ENCODE results near the gene ZBTB7C.
A peak's percentile ranks its signal among the peaks of the same experiment; 100 is the strongest.

Gene ZBTB7C

GRCh38 chr18:48032876-48033789 is 376.1 kb downstream of the ZBTB7C start:
- FAIRE-seq (no peak), DNase-seq (ENCODE audit: insufficient read length, low spot score) (no peak)

DNA sequence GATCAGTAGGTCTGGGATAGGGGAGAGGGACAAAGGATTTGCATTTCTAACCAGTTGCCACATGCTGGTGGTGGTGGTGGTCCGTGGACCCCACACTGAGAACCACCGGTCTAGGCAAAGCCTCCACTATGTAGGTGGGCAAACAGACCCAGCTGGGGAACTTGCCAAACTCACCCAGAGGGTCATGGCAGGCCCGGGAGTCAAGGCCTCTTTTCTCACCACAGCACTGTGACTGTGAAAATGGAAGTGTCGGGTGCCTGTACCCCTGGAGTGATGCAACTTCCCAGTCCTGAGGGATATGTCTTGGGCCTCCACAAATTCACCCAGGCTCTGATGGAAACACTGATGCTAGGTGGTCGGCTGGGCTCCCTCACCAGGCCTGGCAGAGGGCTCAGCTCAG is 377.5 kb downstream of the ZBTB7C start:
- no peak for FAIRE-seq
- DNase-seq (ENCODE audit: insufficient read length, low spot score), result no peak

DNA sequence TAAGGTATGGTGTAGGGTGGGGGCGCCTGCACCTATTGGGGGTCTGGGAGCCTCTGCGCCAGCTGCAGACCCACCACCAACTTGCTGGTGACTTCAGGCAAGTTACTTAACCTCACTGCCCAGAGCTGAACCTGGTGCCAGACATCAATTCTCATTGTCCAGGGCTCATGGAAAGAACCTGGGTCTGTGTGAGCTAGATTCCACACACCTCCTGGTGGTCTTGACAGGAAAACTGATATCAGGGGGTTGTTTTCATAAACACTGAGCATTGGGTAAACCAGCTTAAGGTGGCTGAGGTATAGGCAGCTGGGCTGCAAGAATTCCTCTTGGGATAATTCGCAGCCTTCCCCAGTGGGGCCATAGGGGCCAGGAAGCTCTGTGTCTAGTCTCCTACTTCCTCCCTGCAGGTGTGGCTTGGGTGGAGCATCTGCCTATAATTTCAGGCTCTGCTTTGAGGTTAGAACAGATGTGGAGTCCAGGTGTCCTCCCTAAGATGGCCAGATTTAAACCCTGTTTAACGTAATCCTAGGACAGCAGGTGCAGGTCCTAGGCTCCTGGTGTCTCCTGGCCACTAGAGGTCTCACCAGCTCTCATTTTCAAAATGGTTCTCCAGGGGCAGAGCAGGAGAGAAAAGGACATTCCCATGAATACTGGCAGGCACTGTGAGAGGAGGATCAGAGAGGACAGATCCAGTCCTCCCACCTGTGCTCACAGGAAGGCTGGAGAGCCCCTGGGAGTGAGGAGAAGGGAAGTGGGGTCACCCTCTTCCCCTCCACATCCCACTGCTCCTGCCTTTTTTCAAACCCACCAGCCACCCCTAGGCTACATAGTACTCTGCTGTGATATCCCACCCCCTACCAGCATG is 378.3 kb downstream of the ZBTB7C start:
- FAIRE-seq, result no peak
- DNase-seq (ENCODE audit: insufficient read length, low spot score), result peak; percentile 72

GRCh38 chr18:48029296-48029986 is 379.7 kb downstream of the ZBTB7C start:
- FAIRE-seq (no peak), DNase-seq (ENCODE audit: insufficient read length, low spot score) (no peak)

GRCh38 chr18:48028696-48029095 is 380.5 kb downstream of the ZBTB7C start:
- FAIRE-seq, result no peak
- DNase-seq (ENCODE audit: insufficient read length, low spot score), result no peak

DNA sequence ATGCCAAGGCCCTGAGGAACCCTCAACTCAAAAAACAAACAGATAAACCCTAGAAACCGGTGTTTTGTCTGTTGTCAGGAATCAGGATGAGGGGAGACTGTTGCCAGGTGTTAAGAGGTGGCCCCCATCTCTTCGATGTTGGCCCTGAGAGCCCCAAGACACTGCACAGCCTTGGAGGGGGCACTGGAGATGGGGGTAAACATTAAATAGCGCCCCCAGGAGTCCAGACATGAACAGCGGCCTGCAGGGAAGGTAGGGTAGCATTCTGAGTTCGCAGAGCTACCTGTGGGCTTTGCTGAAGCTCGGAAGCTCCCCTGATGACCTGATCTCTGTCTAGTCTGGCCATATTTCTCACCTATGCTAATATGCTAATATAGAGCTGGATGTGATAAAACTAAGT is 381.1 kb downstream of the ZBTB7C start:
- no peak for FAIRE-seq

DNA sequence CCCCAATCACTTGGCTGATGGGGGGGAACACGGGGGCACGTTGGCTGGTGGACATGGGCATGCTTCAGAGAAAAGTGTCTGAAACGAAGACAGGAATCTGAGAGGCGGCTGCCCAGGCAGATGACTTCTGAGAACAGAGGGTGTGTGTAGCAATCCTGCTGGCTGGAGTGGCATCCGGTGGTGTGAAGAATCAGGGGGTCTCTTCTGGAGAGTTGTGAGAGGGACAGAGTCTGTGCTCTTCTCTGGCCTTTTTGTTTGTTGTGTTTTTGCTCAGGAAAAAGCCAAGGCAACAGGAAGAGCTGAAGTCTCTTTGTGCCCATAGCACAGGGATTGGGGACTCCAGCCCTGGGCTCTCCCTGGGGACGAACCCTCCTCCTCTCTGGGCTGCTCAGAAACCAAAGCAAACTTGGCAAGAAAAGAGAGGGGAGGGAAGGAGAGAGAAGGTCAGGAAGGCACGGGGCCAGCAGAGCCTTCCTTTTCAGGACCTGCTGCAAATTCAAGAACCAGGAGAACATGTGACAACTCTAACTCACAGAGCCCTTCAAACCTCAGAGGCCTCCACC is 381.7 kb downstream of the ZBTB7C start:
- no peak for FAIRE-seq
- no peak for DNase-seq (ENCODE audit: insufficient read length, low spot score)

More for the DNA sequence above, 381.1 kb downstream of the ZBTB7C start:
- DNase-seq (ENCODE audit: insufficient read length, low spot score), result no peak

DNA sequence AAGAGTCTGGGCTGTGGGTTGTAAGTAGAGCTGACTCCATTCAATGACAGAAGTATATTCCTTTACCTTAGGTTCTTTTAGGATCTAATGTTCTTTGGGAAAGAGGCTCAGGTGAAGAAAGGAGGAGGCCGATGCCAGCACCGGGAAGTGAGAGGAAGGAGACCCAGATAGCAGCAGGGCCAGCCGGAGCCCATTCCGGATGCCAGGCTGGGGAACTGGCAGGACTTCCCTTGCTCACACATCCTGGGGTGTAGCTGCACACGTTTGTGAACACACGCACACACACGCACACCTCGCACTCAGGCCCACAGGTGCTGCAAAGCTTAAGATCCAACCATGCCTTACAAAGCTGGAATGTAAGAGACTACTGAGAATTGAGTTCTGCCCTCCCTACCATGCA is 383.0 kb downstream of the ZBTB7C start:
- FAIRE-seq, result no peak

DNA sequence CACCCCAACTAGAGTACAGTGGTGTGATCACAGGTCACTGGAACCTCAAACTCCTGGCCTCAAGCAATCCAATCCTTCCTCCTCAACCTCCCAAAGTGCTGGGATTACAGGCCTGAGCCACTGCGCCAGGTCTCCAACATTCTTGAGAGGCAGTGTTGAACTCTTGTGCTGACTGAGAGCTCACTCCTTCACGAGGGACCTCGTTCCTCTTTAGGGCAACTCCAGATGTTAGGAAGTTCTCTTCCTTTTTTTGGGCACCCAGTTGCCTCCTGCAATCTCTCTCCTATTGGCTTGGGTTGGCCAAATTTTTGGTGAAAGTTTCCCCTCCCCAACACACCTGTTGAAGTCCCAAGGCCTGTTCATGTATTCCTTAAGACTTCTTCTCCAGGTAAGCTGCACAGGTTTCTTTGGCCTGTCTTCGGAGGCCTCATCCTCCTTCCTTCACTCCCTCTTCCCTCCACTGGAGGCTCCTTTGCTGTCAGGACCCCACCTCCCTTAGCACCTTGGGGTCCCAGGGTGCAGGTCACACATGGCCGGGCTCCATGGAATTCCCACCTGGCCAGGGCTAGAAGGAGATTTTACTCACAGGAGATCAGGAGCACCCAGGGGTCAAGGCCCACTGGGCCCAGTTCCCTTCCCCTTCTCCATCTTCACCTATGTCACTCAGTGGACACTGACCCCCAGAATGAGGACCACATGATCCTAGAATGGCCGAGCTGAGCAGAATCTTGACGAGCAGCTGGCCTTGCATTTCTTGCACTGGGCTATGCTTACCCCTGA is 384.1 kb downstream of the ZBTB7C start:
- no peak for DNase-seq (ENCODE audit: insufficient read length, low spot score)
- no peak for FAIRE-seq

More for the DNA sequence above, 383.0 kb downstream of the ZBTB7C start:
- DNase-seq (ENCODE audit: insufficient read length, low spot score), result no peak

GRCh38 chr18:48024009-48024512 is 385.1 kb downstream of the ZBTB7C start:
- FAIRE-seq (no peak), DNase-seq (ENCODE audit: insufficient read length, low spot score) (no peak)

DNA sequence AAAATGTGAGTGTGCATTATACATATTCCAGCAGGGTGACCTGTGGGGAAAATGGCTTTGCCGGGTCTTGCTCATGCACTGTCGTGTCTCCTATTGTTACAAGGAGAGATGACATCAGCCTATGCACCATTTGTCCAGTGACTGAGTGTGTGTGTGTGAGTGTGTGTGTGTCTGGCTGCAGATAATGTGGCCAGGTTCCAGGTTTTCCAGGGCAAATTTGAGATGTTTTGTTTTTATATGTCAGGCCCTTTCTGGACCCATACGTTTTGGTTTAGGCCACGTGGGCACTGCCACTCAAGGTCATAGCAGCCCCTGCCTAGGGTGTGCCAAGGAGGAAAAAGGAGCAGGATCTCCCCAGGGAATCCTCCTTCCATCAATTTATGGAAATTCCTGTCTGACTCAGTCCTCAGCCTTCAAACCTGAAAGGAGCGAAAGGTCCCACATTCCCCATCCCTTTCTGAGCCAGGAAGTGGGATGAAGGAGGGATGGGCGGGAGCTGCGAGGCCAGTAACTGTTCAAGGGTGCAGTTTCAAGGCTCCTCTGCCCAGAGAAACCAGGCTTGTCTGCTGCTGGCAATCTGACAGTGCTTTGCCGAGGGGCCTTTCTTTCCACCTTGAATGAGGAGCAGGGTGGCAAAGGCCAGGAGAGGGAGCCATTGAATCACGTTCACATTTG is 385.7 kb downstream of the ZBTB7C start:
- DNase-seq (ENCODE audit: insufficient read length, low spot score) (peak; percentile 78), FAIRE-seq (no peak)

- DNase-seq (ENCODE audit: insufficient read length, low spot score) (peak; percentile 60), FAIRE-seq (no peak)
These were observed 386.5 kb downstream of the ZBTB7C start for GRCh38 chr18:48022531-48023329.

GRCh38 chr18:48022021-48022420 is 387.2 kb downstream of the ZBTB7C start:
- no peak for FAIRE-seq
- DNase-seq (ENCODE audit: insufficient read length, low spot score), result no peak

- DNase-seq (ENCODE audit: insufficient read length, low spot score) (no peak), FAIRE-seq (no peak)
These were observed 387.8 kb downstream of the ZBTB7C start for GRCh38 chr18:48021273-48021914.

- FAIRE-seq (no peak), DNase-seq (ENCODE audit: insufficient read length, low spot score) (no peak)
These were observed 388.6 kb downstream of the ZBTB7C start for GRCh38 chr18:48020337-48021250.

- FAIRE-seq (no peak), DNase-seq (ENCODE audit: insufficient read length, low spot score) (no peak)
These were observed 389.4 kb downstream of the ZBTB7C start for GRCh38 chr18:48019557-48020325.
